ENCODE data around the gene ZNF766. TPM values are rescaled to one million over a fixed set of nuclear protein-coding genes. Genes with fewer than 3 reads are reported as not detected.
A peak's percentile ranks its signal among the peaks of the same experiment; 100 is the strongest.

ZNF766 gene
- total RNA-seq, 1 donor from 2014 or later, result 5.6 TPM

DNA sequence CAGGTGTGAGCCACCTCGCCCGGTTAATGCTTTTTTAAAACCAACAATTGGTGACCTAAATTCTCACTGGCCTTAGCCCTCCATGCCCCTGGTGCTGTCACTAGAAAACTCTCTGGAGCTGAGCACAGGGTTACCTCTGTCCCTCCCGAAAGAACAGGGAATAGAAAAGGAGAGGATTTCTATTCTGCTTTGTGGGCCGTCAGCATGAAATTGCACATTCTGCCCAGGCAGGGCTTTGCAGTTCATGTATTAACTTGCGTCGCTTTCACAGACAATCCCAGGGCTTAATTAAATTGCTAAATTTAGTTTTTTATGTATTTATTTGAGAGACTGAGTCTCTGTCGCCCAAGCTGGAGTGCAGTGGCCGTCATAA is 27.0 kb downstream of the ZNF766 start:
- TF ChIP-seq POLR2A (IDR thresholded peaks at IDR 0.05), result no peak
- no peak for DNase-seq (ENCODE audit: extremely low spot score in 2 of 2)
- Histone ChIP-seq H3K36me3 (peaks cover 0 to 33% of the 10 kb centered on the region in 2 donors), H3K27me3 (no peaks in the 10 kb centered on the region), H3K4me3 (peak overlapping the region; percentile 64 to 92), H3K27ac (peak overlapping the region; percentile 40), H3K4me1 (peaks cover 14% of the 10 kb centered on the region), H3K9me3 (no peaks in the 10 kb centered on the region)
- intact Hi-C loops (cut with DNase I), result loop anchor here (5.0 kb wide), 1 partner anchor 629 kb away; no protein-coding TSS in a partner anchor

DNA sequence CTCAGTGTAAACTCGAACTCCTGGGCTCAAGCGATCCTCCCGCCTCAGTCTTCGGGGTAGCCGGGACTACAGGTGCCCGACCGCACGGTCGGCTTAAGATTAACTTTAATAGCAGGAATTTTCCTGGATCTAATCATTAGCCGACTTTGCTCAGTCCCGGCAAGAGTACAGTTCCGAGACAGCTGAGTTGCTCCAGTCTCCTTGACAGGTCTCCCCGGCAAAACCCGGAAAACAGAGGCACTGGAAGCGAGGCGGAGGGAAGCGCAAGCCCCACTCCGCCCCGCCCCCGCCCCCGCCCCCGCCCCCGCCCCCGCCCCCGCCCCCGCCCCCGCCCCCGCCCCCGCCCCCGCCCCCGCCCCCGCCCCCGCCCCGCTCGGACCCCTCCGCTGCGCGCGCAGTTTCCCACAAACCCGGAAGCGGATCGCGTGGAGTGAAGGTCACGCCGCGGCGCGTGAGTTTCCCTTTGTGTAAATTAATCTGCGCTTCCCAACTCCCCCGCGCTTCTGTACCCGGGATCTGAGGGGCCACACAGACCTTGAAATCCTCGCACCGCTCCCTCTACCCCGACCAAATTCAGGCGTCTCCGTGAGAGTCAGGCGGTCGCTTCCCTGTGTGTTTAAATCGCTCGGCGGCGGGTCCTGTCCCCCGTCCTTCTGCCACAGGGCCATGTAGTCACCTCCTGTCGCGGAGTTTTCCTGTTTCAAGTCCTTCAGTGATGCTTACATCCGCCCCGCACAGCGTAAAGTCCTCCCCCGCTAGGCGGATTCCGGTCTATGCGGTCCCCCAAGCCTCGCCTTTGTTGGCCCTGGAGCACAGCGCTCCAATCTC is 27.6 kb downstream of the ZNF766 start, which contains the start of gene ZNF480:
Gene ZNF480, plus strand, starts transcription at position 397 of the 828 bp plus-strand sequence. CDS start 3,244 bp downstream, outside the sequence.
- DNase-seq (ENCODE audit: extremely low spot score in 2 of 2), result peak in 1 of 2 donors; percentile 89

DNA sequence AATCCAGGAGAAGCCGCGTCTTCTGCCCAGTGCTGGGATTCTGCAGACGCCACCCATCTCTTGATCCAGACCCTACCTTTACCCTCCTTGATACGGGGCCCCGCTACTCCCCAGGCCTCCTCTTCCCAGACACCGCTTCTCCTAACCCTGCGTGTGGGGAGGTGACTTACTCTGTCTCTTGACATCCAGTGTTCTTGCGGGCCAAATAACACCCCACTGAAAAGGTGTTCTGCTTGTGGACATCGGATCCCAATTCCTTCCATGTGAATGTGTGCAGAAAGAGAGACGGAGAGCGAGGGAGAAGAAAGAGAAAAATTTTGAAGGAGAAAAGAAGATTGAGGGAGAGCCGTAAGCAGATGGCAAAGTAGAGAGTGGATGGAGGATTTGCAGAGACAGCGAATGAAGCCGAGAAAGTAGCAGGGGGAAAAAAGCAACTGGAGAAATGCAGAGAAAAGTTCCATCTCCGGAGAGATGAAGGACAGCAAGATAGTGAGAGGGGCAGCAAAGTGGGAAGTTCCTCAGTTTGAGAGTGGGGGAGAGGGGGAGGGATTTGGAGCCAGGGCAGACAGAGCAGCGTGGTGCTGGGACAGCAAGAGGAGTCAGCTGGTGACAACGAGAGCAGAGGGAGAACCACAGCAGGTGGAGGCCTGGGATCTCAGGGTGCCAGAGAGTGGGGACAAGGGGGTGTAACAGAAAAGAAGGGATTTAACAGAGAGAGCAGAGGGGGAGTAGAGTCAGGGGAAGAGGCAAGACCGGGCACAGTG is 28.4 kb downstream of the ZNF766 start:
- Histone ChIP-seq H3K27me3 (no peaks in the 10 kb centered on the region), H3K36me3 (peaks cover 0 to 40% of the 10 kb centered on the region in 2 donors), H3K9me3 (no peaks in the 10 kb centered on the region), H3K27ac (peak overlapping the region; percentile 80), H3K4me1 (peaks cover 14% of the 10 kb centered on the region), H3K4me3 (peak overlapping the region; percentile 64 to 92)
- TF ChIP-seq POLR2AphosphoS5 (IDR thresholded peaks at IDR 0.05; ENCODE audit: insufficient read depth in 1 of 2, low read depth in 1 of 2) (no peak), POLR2A (IDR thresholded peaks at IDR 0.05) (no peak)
- TF ChIP-seq, protein P1, sequence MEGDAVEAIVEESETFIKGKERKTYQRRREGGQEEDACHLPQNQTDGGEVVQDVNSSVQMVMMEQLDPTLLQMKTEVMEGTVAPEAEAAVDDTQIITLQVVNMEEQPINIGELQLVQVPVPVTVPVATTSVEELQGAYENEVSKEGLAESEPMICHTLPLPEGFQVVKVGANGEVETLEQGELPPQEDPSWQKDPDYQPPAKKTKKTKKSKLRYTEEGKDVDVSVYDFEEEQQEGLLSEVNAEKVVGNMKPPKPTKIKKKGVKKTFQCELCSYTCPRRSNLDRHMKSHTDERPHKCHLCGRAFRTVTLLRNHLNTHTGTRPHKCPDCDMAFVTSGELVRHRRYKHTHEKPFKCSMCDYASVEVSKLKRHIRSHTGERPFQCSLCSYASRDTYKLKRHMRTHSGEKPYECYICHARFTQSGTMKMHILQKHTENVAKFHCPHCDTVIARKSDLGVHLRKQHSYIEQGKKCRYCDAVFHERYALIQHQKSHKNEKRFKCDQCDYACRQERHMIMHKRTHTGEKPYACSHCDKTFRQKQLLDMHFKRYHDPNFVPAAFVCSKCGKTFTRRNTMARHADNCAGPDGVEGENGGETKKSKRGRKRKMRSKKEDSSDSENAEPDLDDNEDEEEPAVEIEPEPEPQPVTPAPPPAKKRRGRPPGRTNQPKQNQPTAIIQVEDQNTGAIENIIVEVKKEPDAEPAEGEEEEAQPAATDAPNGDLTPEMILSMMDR (IDR thresholded peaks at IDR 0.05), result no peak
- intact Hi-C loops (cut with DNase I), result loop anchor here (5.0 kb wide), 1 partner anchor 630 kb away; no protein-coding TSS in a partner anchor
- DNase-seq (ENCODE audit: extremely low spot score in 2 of 2), result no peak

More for the DNA sequence above, 27.6 kb downstream of the ZNF766 start, which contains the start of gene ZNF480:
- H3K27ac ChIP-seq, result peak within 1 kb of the TSS; percentile 80
- H3K4me3 ChIP-seq, result peak within 1 kb of the TSS; percentile 64 to 92
- H3K4me1 ChIP-seq, result peaks cover 14% of the 10 kb centered on the region
- TF ChIP-seq POLR2AphosphoS5 (IDR thresholded peaks at IDR 0.05; ENCODE audit: insufficient read depth in 1 of 2, low read depth in 1 of 2) (peak in 1 of 2 donors; percentile 81), POLR2A (IDR thresholded peaks at IDR 0.05) (peak in 1 of 2 donors; percentile 26)
- TF ChIP-seq, protein P1 (IDR thresholded peaks at IDR 0.05), result no peak
- peaks cover 0 to 35% of the 10 kb centered on the region in 2 donors for H3K36me3 ChIP-seq
- intact Hi-C loops (cut with DNase I), result loop anchor here (5.0 kb wide), 1 partner anchor 630 kb away; no protein-coding TSS in a partner anchor
- no peaks in the 10 kb centered on the region for H3K27me3 ChIP-seq
- H3K9me3 ChIP-seq, result no peaks in the 10 kb centered on the region

DNA sequence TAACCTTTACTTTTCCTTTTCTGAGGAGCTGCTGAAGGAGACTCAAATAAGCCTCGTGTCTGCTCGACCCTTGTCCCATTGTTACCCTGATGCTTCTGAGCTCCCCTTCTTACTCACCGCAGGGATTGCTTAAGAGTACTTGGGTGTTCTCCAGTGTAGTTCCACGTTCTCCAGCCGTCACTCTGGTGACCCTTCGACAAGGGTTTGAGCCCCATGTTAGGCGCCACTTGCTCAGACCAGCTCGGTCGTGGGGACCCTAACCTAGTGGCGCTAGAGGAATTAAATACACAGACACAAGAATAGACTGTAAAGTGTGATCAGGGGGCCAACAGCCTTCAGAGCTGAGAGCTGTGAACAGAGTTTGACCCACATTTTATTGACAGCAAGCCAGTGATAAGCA is 37.9 kb downstream of the ZNF766 start:
- peaks cover 69% of the 10 kb centered on the region for H3K9me3 ChIP-seq
- no peak for TF ChIP-seq POLR2AphosphoS5 (IDR thresholded peaks at IDR 0.05; ENCODE audit: insufficient read depth in 1 of 2, low read depth in 1 of 2)
- TF ChIP-seq, protein P1 (IDR thresholded peaks at IDR 0.05), result no peak
- no peak for TF ChIP-seq POLR2A (IDR thresholded peaks at IDR 0.05)
- no peak overlapping the region for H3K4me3 ChIP-seq
- no peaks in the 10 kb centered on the region for H3K4me1 ChIP-seq
- intact Hi-C loops (cut with DNase I), result no loop called here
- DNase-seq (ENCODE audit: extremely low spot score in 2 of 2), result no peak
- H3K27ac ChIP-seq, result no peak overlapping the region
- no peaks in the 10 kb centered on the region for H3K27me3 ChIP-seq
- peaks cover 0 to 97% of the 10 kb centered on the region in 2 donors for H3K36me3 ChIP-seq

DNA sequence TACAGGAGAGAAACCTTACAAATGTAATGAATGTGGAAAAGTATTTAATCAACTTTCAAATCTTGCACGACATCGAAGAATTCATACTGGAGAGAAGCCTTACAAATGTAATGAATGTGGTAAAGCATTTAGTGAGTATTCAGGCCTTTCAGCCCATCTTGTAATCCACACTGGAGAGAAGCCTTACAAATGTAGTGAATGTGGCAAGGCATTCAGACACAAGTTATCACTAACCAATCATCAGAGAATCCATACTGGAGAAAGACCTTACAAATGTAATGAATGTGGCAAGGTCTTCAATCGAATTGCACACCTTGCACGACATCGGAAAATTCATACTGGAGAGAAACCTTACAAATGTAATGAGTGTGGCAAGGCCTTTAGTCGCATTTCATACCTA is 53.0 kb downstream of the ZNF766 start:
- TF ChIP-seq POLR2AphosphoS5 (IDR thresholded peaks at IDR 0.05; ENCODE audit: insufficient read depth in 1 of 2, low read depth in 1 of 2), result no peak
- TF ChIP-seq, protein P1 (IDR thresholded peaks at IDR 0.05), result no peak
- no peak for TF ChIP-seq POLR2A (IDR thresholded peaks at IDR 0.05)
- intact Hi-C loops (cut with DNase I), result no loop called here
- Histone ChIP-seq H3K27me3 (no peaks in the 10 kb centered on the region), H3K9me3 (peaks cover 96% of the 10 kb centered on the region), H3K27ac (no peak overlapping the region), H3K4me3 (no peak overlapping the region), H3K4me1 (no peaks in the 10 kb centered on the region), H3K36me3 (peaks cover 15 to 71% of the 10 kb centered on the region in 2 donors)
- no peak for DNase-seq (ENCODE audit: extremely low spot score in 2 of 2)

Data from vagina (tissue), 2 donors.